Nephron (organoid): ENCODE measurements around the gene GTF2H1.
"Not testable (repeated sequence)": the region's sequence is repeated elsewhere in the genome, so short reads cannot be mapped to it uniquely, and the experiment has no call there.

Source experiments
- H3K27ac Mint-ChIP-seq, 3 experiments: 2 replicates each; pipeline ENCODE4 v1.8.0; 2020; ENCODE audit warnings: mixed read lengths in 3 of 3, mild to moderate bottlenecking in 2 of 3, moderate library complexity in 1 of 3
- H3K27me3 Mint-ChIP-seq: 2 replicates; pipeline ENCODE4 v1.8.0; 2021; ENCODE audit warnings: low read depth, mild to moderate bottlenecking, moderate library complexity, mixed read lengths
- H3K36me3 Mint-ChIP-seq: 2 replicates; pipeline ENCODE4 v1.8.0; 2020; ENCODE audit warnings: low read depth, mixed read lengths
- H3K4me1 Mint-ChIP-seq: 2 replicates; pipeline ENCODE4 v1.8.0; 2020; ENCODE audit warnings: mixed read lengths
- H3K4me3 Mint-ChIP-seq, 3 experiments: 2 replicates each; pipeline ENCODE4 v1.8.0; 2020; ENCODE audit warnings: mild to moderate bottlenecking in 3 of 3, mixed read lengths in 3 of 3, moderate library complexity in 2 of 3
- H3K9me3 Mint-ChIP-seq: 2 replicates; pipeline ENCODE4 v1.8.0; 2020; ENCODE audit warnings: mixed read lengths
- TF ChIP-seq, protein P1 (sequence below), 3 experiments: fragments of 200-600 bp; sonication (generic); IDR thresholded peaks; one replicate each; pipeline ENCODE4 v1.5.0; 2021; ENCODE audit warnings: antibody characterized with exemption in 3 of 3; ENCODE audit not compliant: unreplicated experiment in 3 of 3

Gene GTF2H1

DNA sequence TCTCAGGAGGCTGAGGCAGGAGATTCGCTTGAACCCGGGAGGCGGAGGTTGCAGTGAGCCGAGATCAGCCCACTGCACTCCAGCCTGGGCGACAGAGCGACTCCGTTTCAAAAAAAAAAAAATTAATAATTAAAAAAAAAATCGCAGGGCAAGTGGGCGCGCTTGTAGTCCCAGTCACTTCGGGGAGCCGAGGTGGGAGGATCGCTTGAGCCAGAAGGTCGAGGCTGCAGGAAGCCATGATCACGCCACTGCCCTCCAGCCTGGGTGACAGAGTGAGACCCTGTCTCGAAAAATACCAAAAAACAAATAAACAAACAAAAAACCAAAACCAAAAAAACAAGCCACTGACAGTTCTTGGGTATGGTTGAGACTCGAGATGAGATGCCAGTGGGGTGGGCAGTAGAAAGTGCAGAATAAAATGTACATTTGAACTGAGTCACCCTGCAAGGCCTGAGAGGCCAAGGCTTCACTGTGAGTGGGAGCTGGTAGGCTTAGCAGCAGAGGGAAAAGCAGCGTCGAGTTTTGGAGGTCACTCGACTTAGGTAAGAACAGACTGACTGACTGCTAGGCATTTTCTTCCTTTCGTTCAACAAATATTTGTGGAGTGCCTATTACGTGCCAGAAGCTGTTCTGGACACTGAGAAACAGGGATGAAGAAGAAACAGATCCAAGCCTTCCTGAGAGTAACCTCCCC lies 71.4 kb downstream of the GTF2H1 start:
- TF ChIP-seq, protein P1, sequence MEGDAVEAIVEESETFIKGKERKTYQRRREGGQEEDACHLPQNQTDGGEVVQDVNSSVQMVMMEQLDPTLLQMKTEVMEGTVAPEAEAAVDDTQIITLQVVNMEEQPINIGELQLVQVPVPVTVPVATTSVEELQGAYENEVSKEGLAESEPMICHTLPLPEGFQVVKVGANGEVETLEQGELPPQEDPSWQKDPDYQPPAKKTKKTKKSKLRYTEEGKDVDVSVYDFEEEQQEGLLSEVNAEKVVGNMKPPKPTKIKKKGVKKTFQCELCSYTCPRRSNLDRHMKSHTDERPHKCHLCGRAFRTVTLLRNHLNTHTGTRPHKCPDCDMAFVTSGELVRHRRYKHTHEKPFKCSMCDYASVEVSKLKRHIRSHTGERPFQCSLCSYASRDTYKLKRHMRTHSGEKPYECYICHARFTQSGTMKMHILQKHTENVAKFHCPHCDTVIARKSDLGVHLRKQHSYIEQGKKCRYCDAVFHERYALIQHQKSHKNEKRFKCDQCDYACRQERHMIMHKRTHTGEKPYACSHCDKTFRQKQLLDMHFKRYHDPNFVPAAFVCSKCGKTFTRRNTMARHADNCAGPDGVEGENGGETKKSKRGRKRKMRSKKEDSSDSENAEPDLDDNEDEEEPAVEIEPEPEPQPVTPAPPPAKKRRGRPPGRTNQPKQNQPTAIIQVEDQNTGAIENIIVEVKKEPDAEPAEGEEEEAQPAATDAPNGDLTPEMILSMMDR (IDR thresholded peaks at IDR 0.05; ENCODE audit: unreplicated experiment in 3 of 3), result no peak
- H3K9me3 Mint-ChIP-seq, result no peaks in the 10 kb centered on the region
- peaks cover 19% of the 10 kb centered on the region for H3K36me3 Mint-ChIP-seq
- H3K27ac Mint-ChIP-seq, result peak overlapping the region; percentile 98 to 99 (median 98)
- peak overlapping the region; percentile 98 to 100 (median 100) for H3K4me3 Mint-ChIP-seq
- H3K27me3 Mint-ChIP-seq, result no peaks in the 10 kb centered on the region
- peaks cover 26% of the 10 kb centered on the region for H3K4me1 Mint-ChIP-seq

DNA sequence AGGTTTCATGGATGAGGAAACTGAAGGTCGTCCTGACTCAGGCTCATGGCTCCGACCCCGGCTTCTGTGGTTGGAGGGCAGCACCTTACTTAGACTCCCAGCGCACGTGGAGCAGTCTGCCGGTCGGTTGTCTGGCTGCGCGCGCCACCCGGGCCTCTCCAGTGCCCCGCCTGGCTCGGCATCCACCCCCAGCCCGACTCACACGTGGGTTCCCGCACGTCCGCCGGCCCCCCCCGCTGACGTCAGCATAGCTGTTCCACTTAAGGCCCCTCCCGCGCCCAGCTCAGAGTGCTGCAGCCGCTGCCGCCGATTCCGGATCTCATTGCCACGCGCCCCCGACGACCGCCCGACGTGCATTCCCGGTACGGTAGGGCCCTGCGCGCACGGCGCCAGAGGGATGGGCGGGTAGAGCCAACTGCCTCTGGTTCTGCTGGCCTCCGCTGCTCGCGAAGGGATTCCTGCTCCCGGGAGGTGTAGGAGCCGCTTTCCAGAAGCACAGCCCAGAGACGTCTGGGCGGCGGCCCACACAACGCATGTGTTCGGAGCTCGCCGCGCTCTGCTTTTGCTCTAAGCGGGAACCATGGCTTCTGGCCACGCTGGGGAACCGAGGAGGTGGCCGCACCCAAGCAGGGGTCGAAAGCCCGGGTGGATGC lies 72.0 kb downstream of the GTF2H1 start, which contains the start of gene LDHA:
Gene LDHA (plus strand): TSS at position 289 of the 653 bp plus-strand sequence. CDS start 2,280 bp downstream, outside the sequence.
- Mint-ChIP-seq H3K27me3 (no peaks in the 10 kb centered on the region), H3K4me1 (peaks cover 26% of the 10 kb centered on the region), H3K4me3 (peak within 1 kb of the TSS; percentile 98 to 100 (median 100)), H3K9me3 (no peaks in the 10 kb centered on the region), H3K27ac (peak within 1 kb of the TSS; percentile 98 to 99 (median 98)), H3K36me3 (peaks cover 26% of the 10 kb centered on the region)
- TF ChIP-seq, protein P1 (IDR thresholded peaks at IDR 0.05; ENCODE audit: unreplicated experiment in 3 of 3), result no peak

DNA sequence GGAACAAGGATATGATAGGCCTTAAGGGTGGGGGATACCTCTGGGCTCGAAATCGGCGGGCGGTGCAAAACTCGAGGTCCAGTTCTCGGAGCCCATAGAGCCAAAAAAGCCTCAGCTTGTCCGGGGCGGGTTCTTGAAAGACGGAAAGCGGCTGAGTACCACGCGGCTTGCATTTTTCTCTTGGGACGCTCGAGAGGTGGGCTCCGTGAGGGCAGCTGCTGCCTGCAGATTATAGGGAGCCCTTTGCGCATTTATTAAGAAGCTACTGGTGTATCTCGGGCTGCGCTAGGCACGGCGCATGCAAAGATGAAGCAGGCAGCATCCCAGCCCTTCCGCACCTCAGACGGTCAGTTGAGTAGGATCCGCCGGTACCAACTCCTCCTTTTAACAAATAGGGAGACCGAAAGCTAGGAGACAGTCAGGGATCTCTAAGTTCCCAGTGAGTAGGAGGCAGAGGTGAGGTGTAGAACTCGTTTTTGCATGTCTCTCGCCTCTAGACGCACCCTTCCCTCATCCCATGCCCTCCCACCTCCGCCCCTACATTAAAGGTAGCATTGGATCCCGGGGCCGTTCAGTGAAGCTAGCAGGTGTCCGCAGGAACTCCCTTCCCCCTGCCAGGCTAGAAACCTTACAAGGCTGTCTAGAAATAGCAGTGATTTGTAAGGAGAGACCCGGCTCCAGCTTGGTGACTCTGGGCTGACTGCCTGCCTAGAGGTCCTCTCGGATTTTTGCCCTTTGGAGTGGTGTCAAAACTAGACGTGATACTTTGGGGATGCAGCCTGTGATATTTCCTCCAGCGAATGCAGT lies 72.8 kb downstream of the GTF2H1 start:
- Mint-ChIP-seq H3K4me1 (peaks cover 26% of the 10 kb centered on the region), H3K4me3 (peak overlapping the region; percentile 98 to 100 (median 100)), H3K36me3 (peaks cover 33% of the 10 kb centered on the region), H3K9me3 (no peaks in the 10 kb centered on the region), H3K27ac (peak overlapping the region; percentile 98 to 99 (median 98)), H3K27me3 (no peaks in the 10 kb centered on the region)
- TF ChIP-seq, protein P1 (IDR thresholded peaks at IDR 0.05; ENCODE audit: unreplicated experiment in 3 of 3), result no peak

DNA sequence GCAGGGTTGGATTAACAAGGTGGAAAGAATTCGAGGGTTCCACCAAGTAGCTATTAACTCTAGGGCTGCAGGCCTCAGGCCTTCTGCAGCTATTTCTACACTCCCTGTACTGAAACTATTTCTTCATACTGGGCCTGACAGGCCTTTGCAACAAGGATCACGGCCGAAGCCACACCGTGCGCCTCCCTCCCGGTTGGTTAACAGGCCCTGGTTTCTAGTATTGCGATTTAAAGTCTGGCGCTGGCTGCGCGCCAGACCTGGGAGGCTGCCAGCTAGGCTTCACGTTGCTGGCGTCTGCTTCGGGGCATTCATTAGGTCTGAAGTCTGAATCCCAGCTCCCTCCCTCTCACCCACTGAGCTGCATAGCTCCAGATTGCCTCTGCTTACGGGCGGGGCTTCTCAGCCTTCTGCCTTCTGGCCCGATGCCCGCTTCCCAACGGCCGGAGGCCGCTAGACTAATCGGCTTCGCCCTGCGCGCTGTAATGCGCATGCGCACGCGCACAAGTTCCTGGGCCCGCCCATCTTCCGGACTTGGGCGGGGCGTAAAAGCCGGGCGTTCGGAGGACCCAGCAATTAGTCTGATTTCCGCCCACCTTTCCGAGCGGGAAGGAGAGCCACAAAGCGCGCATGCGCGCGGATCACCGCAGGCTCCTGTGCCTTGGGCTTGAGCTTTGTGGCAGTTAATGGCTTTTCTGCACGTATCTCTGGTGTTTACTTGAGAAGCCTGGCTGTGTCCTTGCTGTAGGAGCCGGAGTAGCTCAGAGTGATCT lies 73.6 kb downstream of the GTF2H1 start:
- peaks cover 41% of the 10 kb centered on the region for H3K36me3 Mint-ChIP-seq
- TF ChIP-seq, protein P1 (IDR thresholded peaks at IDR 0.05; ENCODE audit: unreplicated experiment in 3 of 3), result no peak
- H3K9me3 Mint-ChIP-seq, result no peaks in the 10 kb centered on the region
- peak overlapping the region; percentile 98 to 99 (median 98) for H3K27ac Mint-ChIP-seq
- peak overlapping the region; percentile 98 to 100 (median 100) for H3K4me3 Mint-ChIP-seq
- H3K27me3 Mint-ChIP-seq, result no peaks in the 10 kb centered on the region
- peaks cover 26% of the 10 kb centered on the region for H3K4me1 Mint-ChIP-seq

DNA sequence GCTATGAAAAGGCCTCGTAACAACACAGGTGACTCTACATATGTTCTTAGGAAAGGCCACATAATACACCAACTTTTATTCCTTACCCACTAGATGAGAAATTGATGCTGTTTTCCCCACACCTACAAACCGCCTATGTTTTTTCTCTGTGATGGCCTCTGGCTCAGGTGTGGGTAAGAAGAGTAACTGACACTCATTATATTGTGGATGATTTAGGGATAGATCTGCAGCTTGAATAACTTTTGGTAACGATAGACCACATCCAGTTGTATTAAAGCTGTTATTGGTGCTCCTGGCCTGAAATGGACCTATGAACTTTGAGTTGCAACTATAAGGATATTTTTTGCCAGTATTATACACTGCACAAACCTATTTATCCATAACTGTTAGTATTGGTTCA lies 75.6 kb downstream of the GTF2H1 start:
- TF ChIP-seq, protein P1 (IDR thresholded peaks at IDR 0.05; ENCODE audit: unreplicated experiment in 3 of 3), result no peak
- Mint-ChIP-seq H3K4me1 (peaks cover 25% of the 10 kb centered on the region), H3K36me3 (peaks cover 50% of the 10 kb centered on the region), H3K27ac (peak overlapping the region in 2 of 3 experiments; percentile 13 to 24), H3K9me3 (no peaks in the 10 kb centered on the region), H3K27me3 (no peaks in the 10 kb centered on the region), H3K4me3 (peak overlapping the region; percentile 60 to 80 (median 69))

DNA sequence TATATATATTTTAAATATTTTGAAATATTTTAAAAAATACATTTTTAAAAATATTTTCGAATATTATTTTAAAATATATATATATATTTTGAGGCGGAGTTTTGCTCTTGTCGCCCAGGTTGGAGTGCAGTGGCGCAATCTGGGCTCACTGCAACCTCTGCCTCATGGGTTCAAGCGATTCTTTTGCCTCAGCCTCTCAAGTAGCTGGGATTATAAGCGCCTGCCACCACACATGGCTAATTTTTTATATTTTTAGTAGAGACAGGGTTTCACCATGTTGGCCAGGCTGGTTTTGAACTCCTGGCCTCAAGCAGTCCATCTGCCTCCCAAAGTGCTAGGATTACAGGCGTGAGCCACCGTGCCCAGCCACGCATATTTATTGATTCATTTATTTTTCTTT lies 78.7 kb downstream of the GTF2H1 start:
- H3K27me3 Mint-ChIP-seq, H3K27ac Mint-ChIP-seq, H3K4me3 Mint-ChIP-seq, H3K9me3 Mint-ChIP-seq: not testable (repeated sequence)
- Mint-ChIP-seq H3K4me1 (peaks cover 12% of the 10 kb centered on the region), H3K36me3 (peaks cover 71% of the 10 kb centered on the region)
